HG03442 (cell line): ENCODE data around the gene MAP3K5.
"Not testable (repeated sequence)": the region's sequence is repeated elsewhere in the genome, so short reads cannot be mapped to it uniquely, and the experiment has no call there.

Experiments used
- ATAC-seq: cut with Tn5 transposase; IDR thresholded peaks from one replicate; pipeline ENCODE4 v1.9.1; 2021; ENCODE audit warnings: mild to moderate bottlenecking, moderate library complexity; ENCODE audit not compliant: unreplicated experiment

MAP3K5 gene

GRCh38 chr6:136586295-136586694, 206.0 kb downstream of the MAP3K5 start:
- no peak for ATAC-seq

GRCh38 chr6:136585523-136585922, 206.8 kb downstream of the MAP3K5 start:
- not testable (repeated sequence) for ATAC-seq

GRCh38 chr6:136584290-136584689, 208.0 kb downstream of the MAP3K5 start:
- ATAC-seq = not testable (repeated sequence)

- ATAC-seq = no peak
These were observed 209.4 kb downstream of the MAP3K5 start for GRCh38 chr6:136582711-136583471.

GRCh38 chr6:136579800-136580199, 212.5 kb downstream of the MAP3K5 start:
- no peak for ATAC-seq

- no peak for ATAC-seq
These were observed 215.5 kb downstream of the MAP3K5 start for GRCh38 chr6:136576821-136577220.

- ATAC-seq = no peak
These were observed 220.8 kb downstream of the MAP3K5 start for GRCh38 chr6:136571496-136571895.

GRCh38 chr6:136571065-136571464, 221.2 kb downstream of the MAP3K5 start:
- ATAC-seq = no peak

- ATAC-seq = no peak
These were observed 224.1 kb downstream of the MAP3K5 start for GRCh38 chr6:136568129-136568528.

GRCh38 chr6:136567688-136568087, 224.6 kb downstream of the MAP3K5 start:
- ATAC-seq = no peak

GRCh38 chr6:136566851-136567250, 225.4 kb downstream of the MAP3K5 start:
- no peak for ATAC-seq

- no peak for ATAC-seq
These were observed 226.2 kb downstream of the MAP3K5 start for GRCh38 chr6:136566007-136566487.

- ATAC-seq = no peak
These were observed 228.1 kb downstream of the MAP3K5 start for GRCh38 chr6:136564180-136564579.

- no peak for ATAC-seq
These were observed 228.7 kb downstream of the MAP3K5 start for GRCh38 chr6:136563386-136564152.

GRCh38 chr6:136562211-136562610, 230.1 kb downstream of the MAP3K5 start:
- ATAC-seq = no peak

- ATAC-seq = no peak
These were observed 239.0 kb downstream of the MAP3K5 start for GRCh38 chr6:136553166-136553787.

- no peak for ATAC-seq
These were observed 240.2 kb downstream of the MAP3K5 start for GRCh38 chr6:136552054-136552453.

- no peak for ATAC-seq
These were observed 241.2 kb downstream of the MAP3K5 start for GRCh38 chr6:136551103-136551502.

- peak; percentile 75 for ATAC-seq
These were observed 241.8 kb downstream of the MAP3K5 start, which contains the start of gene MAP7 for GRCh38 chr6:136550330-136551071. Gene MAP7, minus strand, starts transcription at chr6:136550422. Its CDS starts 14 bp downstream, at chr6:136550408.

- peak; percentile 55 for ATAC-seq
These were observed 242.3 kb downstream of the MAP3K5 start for GRCh38 chr6:136550045-136550329.
